ENCODE results near the gene KYNU. TPM values are rescaled to one million over a fixed set of nuclear protein-coding genes. Genes with fewer than 3 reads are reported as not detected.
"Not testable (repeated sequence)": the region's sequence is repeated elsewhere in the genome, so short reads cannot be mapped to it uniquely, and the experiment has no call there.

Gene KYNU
- total and polyA plus RNA-seq, 3 donors from 2014 or later = 4.5 to 31.9 (median 6.8) TPM

DNA sequence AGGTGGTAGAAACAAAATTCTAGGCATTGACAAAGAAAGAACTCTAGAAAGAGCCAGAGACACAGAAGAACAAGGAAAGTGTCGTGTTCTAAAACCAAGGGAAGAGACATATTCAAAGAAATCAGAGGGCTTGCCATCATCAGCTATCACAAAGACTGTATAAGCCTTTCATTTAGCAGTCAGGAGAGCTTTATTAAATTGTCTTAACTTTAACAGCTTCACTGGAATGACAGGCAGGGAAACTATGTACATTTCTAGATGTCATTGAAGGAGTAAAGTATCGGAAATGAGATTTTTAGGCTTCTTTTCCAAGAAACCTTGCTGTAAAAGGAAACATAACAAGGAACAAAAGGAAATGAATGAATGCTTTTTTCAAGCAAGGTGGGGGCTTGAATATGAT, 15.8 kb downstream of the KYNU start:
- no peaks in the 10 kb centered on the region for H3K36me3 ChIP-seq (ENCODE audit: low read depth, missing control alignments)
- H3K27ac ChIP-seq = no peak overlapping the region
- no peak for TF ChIP-seq POLR2A (IDR thresholded peaks at IDR 0.05)
- TF ChIP-seq, protein P1, sequence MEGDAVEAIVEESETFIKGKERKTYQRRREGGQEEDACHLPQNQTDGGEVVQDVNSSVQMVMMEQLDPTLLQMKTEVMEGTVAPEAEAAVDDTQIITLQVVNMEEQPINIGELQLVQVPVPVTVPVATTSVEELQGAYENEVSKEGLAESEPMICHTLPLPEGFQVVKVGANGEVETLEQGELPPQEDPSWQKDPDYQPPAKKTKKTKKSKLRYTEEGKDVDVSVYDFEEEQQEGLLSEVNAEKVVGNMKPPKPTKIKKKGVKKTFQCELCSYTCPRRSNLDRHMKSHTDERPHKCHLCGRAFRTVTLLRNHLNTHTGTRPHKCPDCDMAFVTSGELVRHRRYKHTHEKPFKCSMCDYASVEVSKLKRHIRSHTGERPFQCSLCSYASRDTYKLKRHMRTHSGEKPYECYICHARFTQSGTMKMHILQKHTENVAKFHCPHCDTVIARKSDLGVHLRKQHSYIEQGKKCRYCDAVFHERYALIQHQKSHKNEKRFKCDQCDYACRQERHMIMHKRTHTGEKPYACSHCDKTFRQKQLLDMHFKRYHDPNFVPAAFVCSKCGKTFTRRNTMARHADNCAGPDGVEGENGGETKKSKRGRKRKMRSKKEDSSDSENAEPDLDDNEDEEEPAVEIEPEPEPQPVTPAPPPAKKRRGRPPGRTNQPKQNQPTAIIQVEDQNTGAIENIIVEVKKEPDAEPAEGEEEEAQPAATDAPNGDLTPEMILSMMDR (IDR thresholded peaks at IDR 0.05) = no peak
- WGBS, 2 donors = 94 to 98% methylated on average over 2 of the region's 2 CpGs
- DNase-seq = no peak
- no peaks in the 10 kb centered on the region for H3K27me3 ChIP-seq
- intact Hi-C loops (cut with DNase I; ENCODE audit: low total_unique reads) = no loop called here
- no peak overlapping the region for H3K4me3 ChIP-seq
- no peaks in the 10 kb centered on the region for H3K4me1 ChIP-seq
- H3K9me3 ChIP-seq = no peaks in the 10 kb centered on the region

DNA sequence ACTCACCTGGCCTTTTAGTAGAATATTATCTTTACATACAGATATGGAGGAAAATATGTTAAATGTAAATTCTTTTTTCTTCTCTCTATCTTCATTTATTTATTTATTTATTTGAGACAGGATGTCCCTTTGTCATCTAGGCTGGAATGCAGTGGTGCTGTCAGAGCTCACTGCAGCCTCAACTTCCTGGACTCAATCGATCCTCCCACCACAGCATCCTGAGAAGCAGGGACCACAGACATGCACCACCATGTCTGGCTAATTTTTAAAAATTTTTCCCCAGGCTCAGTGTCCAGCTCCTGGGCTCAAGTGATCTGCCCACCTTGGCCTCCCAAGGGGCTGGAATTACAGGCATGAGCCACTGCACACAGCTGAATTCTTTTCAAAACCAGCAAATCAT, 20.3 kb downstream of the KYNU start:
- TF ChIP-seq POLR2A (IDR thresholded peaks at IDR 0.05) = no peak
- TF ChIP-seq, protein P1 (IDR thresholded peaks at IDR 0.05) = no peak

DNA sequence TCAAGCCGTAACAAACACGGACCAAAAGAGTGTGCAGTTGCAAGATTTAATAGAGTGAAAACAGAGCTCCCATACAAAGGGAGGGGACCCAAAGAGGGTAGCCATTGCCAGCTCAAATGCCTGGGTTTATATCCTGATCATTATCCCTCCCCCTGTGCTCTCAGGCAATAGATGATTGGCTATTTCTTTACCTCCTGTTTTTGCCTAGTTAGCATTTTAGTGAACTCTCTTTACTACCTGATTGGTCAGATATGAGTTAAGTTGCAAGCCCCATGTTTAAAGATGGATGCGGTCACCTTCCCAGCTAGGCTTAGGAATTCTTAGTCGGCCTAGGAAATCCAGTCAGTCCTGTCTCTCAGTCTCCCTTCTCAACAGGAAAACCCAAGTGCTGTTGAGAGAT, 22.9 kb downstream of the KYNU start:
- H3K27me3 ChIP-seq; H3K36me3 ChIP-seq (ENCODE audit: low read depth, missing control alignments); DNase-seq; H3K4me1 ChIP-seq; intact Hi-C loops (cut with DNase I; ENCODE audit: low total_unique reads); H3K9me3 ChIP-seq; H3K4me3 ChIP-seq; H3K27ac ChIP-seq: not testable (repeated sequence)
- 97 to 100% methylated on average over 4 of the region's 4 CpGs for WGBS, 2 donors

More for the DNA sequence above, 20.3 kb downstream of the KYNU start:
- 66 to 83% methylated on average over 1 of the region's 1 CpG for WGBS, 2 donors
- no peaks in the 10 kb centered on the region for H3K27me3 ChIP-seq
- DNase-seq = no peak
- no peaks in the 10 kb centered on the region for H3K36me3 ChIP-seq (ENCODE audit: low read depth, missing control alignments)
- no peaks in the 10 kb centered on the region for H3K9me3 ChIP-seq
- H3K27ac ChIP-seq = no peak overlapping the region
- H3K4me3 ChIP-seq = no peak overlapping the region
- H3K4me1 ChIP-seq = no peaks in the 10 kb centered on the region
- intact Hi-C loops (cut with DNase I; ENCODE audit: low total_unique reads) = no loop called here

DNA sequence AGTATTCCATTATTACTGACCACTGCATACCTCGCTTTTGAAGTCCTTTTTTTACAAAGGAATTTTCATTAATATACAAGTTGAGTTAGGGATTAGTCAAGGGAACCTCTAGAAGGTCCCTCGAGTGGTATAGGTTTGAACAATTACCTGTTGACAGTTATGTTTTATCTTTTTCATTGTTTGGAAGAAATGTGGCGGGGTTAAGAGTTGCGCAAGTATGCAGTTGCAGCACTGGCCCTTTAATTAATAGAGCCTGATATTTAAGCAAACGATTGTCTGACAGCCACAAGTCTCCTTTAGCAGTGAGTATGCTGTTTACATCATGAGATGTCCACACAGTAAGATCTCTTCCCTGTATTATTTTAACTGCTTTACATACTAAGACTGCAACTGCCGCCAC, 24.3 kb downstream of the KYNU start:
- H3K4me3 ChIP-seq = no peak overlapping the region
- no peaks in the 10 kb centered on the region for H3K36me3 ChIP-seq (ENCODE audit: low read depth, missing control alignments)
- TF ChIP-seq, protein P1 (IDR thresholded peaks at IDR 0.05) = no peak
- no peak for TF ChIP-seq POLR2A (IDR thresholded peaks at IDR 0.05)
- intact Hi-C loops (cut with DNase I; ENCODE audit: low total_unique reads) = no loop called here
- WGBS, 2 donors = 86 to 87% methylated on average over 6 of the region's 6 CpGs
- H3K27me3 ChIP-seq = no peaks in the 10 kb centered on the region
- H3K4me1 ChIP-seq = no peaks in the 10 kb centered on the region
- H3K27ac ChIP-seq = no peak overlapping the region
- no peaks in the 10 kb centered on the region for H3K9me3 ChIP-seq
- DNase-seq = no peak

DNA sequence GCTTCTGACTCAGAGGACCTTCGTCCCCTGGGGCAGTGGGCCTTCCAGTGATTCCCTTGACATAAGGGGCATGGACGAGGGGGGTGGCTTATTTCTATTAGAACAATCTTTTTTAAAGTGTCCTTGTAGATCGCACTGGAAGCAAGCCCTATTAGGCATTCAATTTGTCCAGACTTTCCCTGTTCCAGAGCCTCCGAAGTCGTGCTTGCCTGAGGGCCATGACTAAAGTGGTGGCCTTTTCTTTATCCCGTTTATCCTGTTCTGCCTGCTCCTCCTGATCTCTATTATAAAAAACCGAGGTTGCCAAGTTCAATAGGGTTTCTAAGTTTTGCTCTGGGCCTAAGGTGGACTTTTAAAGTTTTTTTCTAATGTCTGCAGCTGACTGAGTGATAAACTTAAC, 26.3 kb downstream of the KYNU start:
- H3K36me3 ChIP-seq (ENCODE audit: low read depth, missing control alignments); H3K27ac ChIP-seq; H3K4me1 ChIP-seq; H3K9me3 ChIP-seq; intact Hi-C loops (cut with DNase I; ENCODE audit: low total_unique reads); DNase-seq; H3K4me3 ChIP-seq; H3K27me3 ChIP-seq: not testable (repeated sequence)
- 84% methylated on average over 7 of the region's 7 CpGs for WGBS, 2 donors

DNA sequence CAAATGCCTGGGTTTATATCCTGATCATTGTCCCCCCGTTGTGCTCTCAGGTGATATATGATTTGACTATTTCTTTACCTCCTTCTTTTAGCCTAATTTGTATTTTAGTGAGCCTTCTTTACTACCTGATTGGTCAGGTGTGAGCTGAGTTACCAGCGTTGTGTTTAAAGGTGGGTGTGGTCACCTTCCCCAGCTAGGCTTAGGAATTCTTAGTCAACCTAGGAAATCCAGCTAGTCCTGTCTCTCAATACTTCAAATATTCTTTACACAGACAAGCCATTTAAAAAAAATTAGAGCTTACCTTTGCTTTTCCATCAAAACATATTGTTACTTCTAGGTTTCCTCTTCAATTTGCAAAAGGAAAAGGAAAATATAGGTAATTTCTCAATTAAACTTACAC, 30.2 kb downstream of the KYNU start:
- WGBS, 2 donors = 82 to 89% methylated on average over 2 of the region's 2 CpGs
- H3K27me3 ChIP-seq = no peaks in the 10 kb centered on the region
- no peak overlapping the region for H3K27ac ChIP-seq
- H3K9me3 ChIP-seq = no peaks in the 10 kb centered on the region
- no peaks in the 10 kb centered on the region for H3K36me3 ChIP-seq (ENCODE audit: low read depth, missing control alignments)
- TF ChIP-seq, protein P1 (IDR thresholded peaks at IDR 0.05) = no peak
- TF ChIP-seq POLR2A (IDR thresholded peaks at IDR 0.05) = no peak
- intact Hi-C loops (cut with DNase I; ENCODE audit: low total_unique reads) = no loop called here
- H3K4me1 ChIP-seq = no peaks in the 10 kb centered on the region
- no peak for DNase-seq
- no peak overlapping the region for H3K4me3 ChIP-seq
